ENCODE results near the gene RAB20.

GRCh38 chr13:110546926-110547325 lies 14.6 kb downstream of the RAB20 start:
- TF ChIP-seq CTCF (IDR thresholded peaks at IDR 0.05) (no peak), POLR2A (IDR thresholded peaks at IDR 0.05) (no peak)
